ENCODE measurements around the gene NGFR.
"Not testable (repeated sequence)": the region's sequence is repeated elsewhere in the genome, so short reads cannot be mapped to it uniquely, and the experiment has no call there.

The NGFR gene

GRCh38 chr17:49546546-49547535 is 51.7 kb downstream of the NGFR start:
- peak; percentile 9 for DNase-seq (ENCODE audit: low spot score)

- peak; percentile 8 for DNase-seq (ENCODE audit: low spot score)
Measured at GRCh38 chr17:49547566-49547965, 52.5 kb downstream of the NGFR start.

GRCh38 chr17:49548051-49548505 is 53.0 kb downstream of the NGFR start:
- DNase-seq (ENCODE audit: low spot score) = no peak

- DNase-seq (ENCODE audit: low spot score) = peak; percentile 76
Measured at GRCh38 chr17:49548506-49549310, 53.6 kb downstream of the NGFR start.

GRCh38 chr17:49549311-49549605 is 54.2 kb downstream of the NGFR start:
- no peak for DNase-seq (ENCODE audit: low spot score)

GRCh38 chr17:49549691-49550678 is 54.9 kb downstream of the NGFR start:
- DNase-seq (ENCODE audit: low spot score) = no peak

GRCh38 chr17:49550764-49551163 is 55.7 kb downstream of the NGFR start:
- not testable (repeated sequence) for DNase-seq (ENCODE audit: low spot score)

GRCh38 chr17:49551221-49552069 is 56.4 kb downstream of the NGFR start:
- no peak for DNase-seq (ENCODE audit: low spot score)

GRCh38 chr17:49552070-49552751 is 57.1 kb downstream of the NGFR start:
- no peak for DNase-seq (ENCODE audit: low spot score)

- no peak for DNase-seq (ENCODE audit: low spot score)
Measured at GRCh38 chr17:49553676-49554335, 58.7 kb downstream of the NGFR start.

- no peak for DNase-seq (ENCODE audit: low spot score)
Measured at GRCh38 chr17:49554694-49555494, 59.8 kb downstream of the NGFR start.

- DNase-seq (ENCODE audit: low spot score) = no peak
Measured at GRCh38 chr17:49555495-49556222, 60.6 kb downstream of the NGFR start.

GRCh38 chr17:49556223-49556943 is 61.3 kb downstream of the NGFR start:
- peak; percentile 94 for DNase-seq (ENCODE audit: low spot score)

GRCh38 chr17:49557312-49558024 is 62.4 kb downstream of the NGFR start:
- DNase-seq (ENCODE audit: low spot score) = peak; percentile 52
